Mesendoderm (in vitro differentiated cells): ENCODE results near the gene DNASE2B.
"Not testable (repeated sequence)": the region's sequence is repeated elsewhere in the genome, so short reads cannot be mapped to it uniquely, and the experiment has no call there.

Experiments used
- DNase-seq: peaks from one replicate; pipeline ENCODE4 v3.0.0; 2013
- H2AK5ac ChIP-seq: 2 replicates; pipeline ENCODE4 v1.6.1; 2013; ENCODE audit warnings: low read length, inconsistent platforms
- H2BK120ac ChIP-seq: 2 replicates; pipeline ENCODE4 v1.6.1; 2013; ENCODE audit warnings: low read depth, mild to moderate bottlenecking, low read length, moderate library complexity, mixed read lengths
- H2BK15ac ChIP-seq: replicated peaks from 2 replicates; pipeline ENCODE4 v1.6.1; 2013; ENCODE audit warnings: low read depth, mild to moderate bottlenecking, moderate library complexity
- H2BK5ac ChIP-seq: 2 replicates; pipeline ENCODE4 v1.6.1; 2013; ENCODE audit warnings: low read length, inconsistent platforms
- H3K18ac ChIP-seq: 2 replicates; pipeline ENCODE4 v1.6.1; 2013; ENCODE audit warnings: mild to moderate bottlenecking, low read length, mixed read lengths
- H3K23ac ChIP-seq: one replicate; pipeline ENCODE4 v1.6.1; 2013; ENCODE audit warnings: low read length
- H3K27ac ChIP-seq: 2 replicates; pipeline ENCODE4 v1.5.1; 2013; ENCODE audit warnings: low read depth, mild to moderate bottlenecking, inconsistent platforms, low read length, moderate library complexity
- H3K27me3 ChIP-seq: 2 replicates; pipeline ENCODE4 v1.6.1; 2013; ENCODE audit warnings: low read length, control low read depth, mild to moderate bottlenecking, inconsistent platforms; ENCODE audit not compliant: insufficient read depth, poor library complexity
- H3K36me3 ChIP-seq: 2 replicates; pipeline ENCODE4 v1.6.1; 2013; ENCODE audit warnings: low read length, inconsistent platforms; ENCODE audit not compliant: control insufficient read depth, insufficient read depth
- H3K4ac ChIP-seq: one replicate; pipeline ENCODE4 v1.6.1; 2013; ENCODE audit warnings: low read depth, mild to moderate bottlenecking, low read length, moderate library complexity
- H3K4me1 ChIP-seq: 2 replicates; pipeline ENCODE4 v1.6.1; 2013; ENCODE audit warnings: low read depth, low read length, inconsistent platforms; ENCODE audit not compliant: control insufficient read depth
- H3K4me2 ChIP-seq: 2 replicates; pipeline ENCODE4 v1.6.1; 2013; ENCODE audit warnings: low read length
- H3K4me3 ChIP-seq: 2 replicates; pipeline ENCODE4 v1.5.1; 2013; ENCODE audit warnings: mild to moderate bottlenecking, low read length
- H3K56ac ChIP-seq: one replicate; pipeline ENCODE4 v1.6.1; 2013; ENCODE audit warnings: low read length
- H3K79me1 ChIP-seq: 2 replicates; pipeline ENCODE4 v1.6.1; 2013; ENCODE audit warnings: low read length, inconsistent platforms
- H3K79me2 ChIP-seq: 2 replicates; pipeline ENCODE4 v1.6.1; 2013; ENCODE audit warnings: mild to moderate bottlenecking, low read length; ENCODE audit not compliant: control insufficient read depth, insufficient read depth
- H3K9ac ChIP-seq: 2 replicates; pipeline ENCODE4 v1.6.1; 2013; ENCODE audit warnings: low read length, inconsistent platforms
- H4K5ac ChIP-seq: one replicate; pipeline ENCODE4 v1.6.1; 2013; ENCODE audit warnings: low read length
- H4K8ac ChIP-seq: one replicate; pipeline ENCODE4 v1.6.1; 2013; ENCODE audit warnings: low read depth, mild to moderate bottlenecking, control low read depth, low read length, moderate library complexity
- WGBS: extraction: QIAGEN DNeasy Blood & Tissue Kit; methylation state at CpG from one replicate; pipeline ENCODE4 v1.1.7; 2013; ENCODE audit warnings: low lambda C conversion rate, missing lambda C conversion rate; ENCODE audit not compliant: insufficient coverage; ENCODE audit errors: extremely low coverage; 5-methylcytosine and 5-hydroxymethylcytosine counted together

DNASE2B gene

DNA sequence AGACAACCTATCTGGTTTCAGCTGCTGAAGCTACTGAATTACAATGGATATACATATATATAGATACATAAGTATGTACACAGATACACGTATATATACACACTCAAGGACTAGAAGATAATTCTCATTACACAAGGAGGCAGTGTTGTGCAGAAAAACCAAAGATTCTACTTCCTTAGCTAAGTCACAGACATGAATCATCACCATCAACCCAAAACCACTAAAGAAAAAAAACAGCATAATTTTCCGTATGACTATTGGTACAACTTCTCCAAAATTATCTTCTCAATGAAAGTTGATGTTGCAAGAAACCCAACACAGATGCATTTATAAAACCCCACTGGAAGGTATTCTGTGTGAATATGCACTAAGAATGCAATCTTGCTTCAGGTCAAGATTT is 44.0 kb downstream of the DNASE2B start:
- Histone ChIP-seq H3K36me3 (no peaks in the 10 kb centered on the region), H4K8ac (no peak overlapping the region), H3K18ac (no peak overlapping the region), H3K4ac (no peak overlapping the region), H3K79me2 (no peaks in the 10 kb centered on the region), H2AK5ac (no peak overlapping the region), H3K23ac (no peak overlapping the region), H2BK120ac (no peak overlapping the region), H3K4me3 (no peak overlapping the region), H3K56ac (no peak overlapping the region), H2BK15ac (no peak overlapping the region), H3K27me3 (no peaks in the 10 kb centered on the region), H3K27ac (no peak overlapping the region), H3K4me1 (no peaks in the 10 kb centered on the region), H2BK5ac (no peak overlapping the region), H3K79me1 (no peaks in the 10 kb centered on the region), H4K5ac (no peak overlapping the region), H3K9ac (no peak overlapping the region), H3K4me2 (no peak overlapping the region)
- WGBS: no CpG with 5 or more reads among the region's 2 CpGs
- peak; percentile 34 for DNase-seq

DNA sequence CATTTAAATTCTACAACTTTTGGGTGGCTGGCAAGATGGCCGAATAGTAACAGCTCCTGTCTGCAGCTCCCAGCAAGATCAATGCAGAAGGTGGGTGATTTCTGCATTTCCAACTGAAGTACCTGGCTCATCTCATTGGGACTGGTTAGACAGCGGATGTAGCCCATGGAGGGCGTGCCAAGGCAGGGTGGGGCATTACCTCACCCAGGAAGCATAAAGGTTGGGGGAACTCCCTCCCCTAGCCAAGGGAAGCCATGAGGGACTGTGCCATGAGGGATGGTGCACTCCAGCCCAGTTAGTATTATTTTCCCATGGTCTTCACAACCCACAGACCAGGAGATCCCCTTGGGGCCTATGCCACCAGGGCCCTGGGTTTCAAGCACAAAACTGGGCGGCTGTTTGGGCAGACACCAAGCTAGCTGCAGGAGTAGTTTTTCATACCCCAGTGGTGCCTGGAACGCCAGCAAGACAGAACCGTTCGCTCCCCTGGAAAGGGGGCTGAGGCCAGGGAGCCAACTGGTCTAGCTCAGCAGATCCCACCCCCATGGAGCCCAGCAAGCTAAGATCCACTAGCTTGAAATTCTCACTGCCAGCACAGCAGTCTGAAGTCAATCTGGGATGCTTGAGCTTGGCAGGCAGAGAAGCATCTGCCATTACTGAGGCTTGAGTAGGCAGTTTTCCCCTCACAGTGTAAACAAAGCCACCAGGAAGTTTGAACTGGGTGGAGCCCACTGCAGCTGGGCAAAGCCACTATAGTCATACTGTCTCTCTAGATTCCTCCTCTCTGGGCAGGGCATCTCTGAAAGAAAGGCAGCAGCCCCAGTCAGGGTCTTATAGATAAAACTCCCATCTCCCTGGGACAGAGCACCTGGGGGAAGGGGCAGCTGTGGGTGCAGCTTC is 44.7 kb downstream of the DNASE2B start:
- not testable (repeated sequence) for H2AK5ac ChIP-seq, H3K79me1 ChIP-seq, H3K4me2 ChIP-seq, H3K4me3 ChIP-seq, DNase-seq, H3K27me3 ChIP-seq, H3K4me1 ChIP-seq, H4K5ac ChIP-seq, H2BK5ac ChIP-seq, H4K8ac ChIP-seq, H3K4ac ChIP-seq, H3K23ac ChIP-seq, H3K79me2 ChIP-seq, H3K56ac ChIP-seq, H2BK15ac ChIP-seq, H3K27ac ChIP-seq, H2BK120ac ChIP-seq, H3K36me3 ChIP-seq, H3K9ac ChIP-seq, H3K18ac ChIP-seq
- WGBS: no CpG with 5 or more reads among the region's 7 CpGs

DNA sequence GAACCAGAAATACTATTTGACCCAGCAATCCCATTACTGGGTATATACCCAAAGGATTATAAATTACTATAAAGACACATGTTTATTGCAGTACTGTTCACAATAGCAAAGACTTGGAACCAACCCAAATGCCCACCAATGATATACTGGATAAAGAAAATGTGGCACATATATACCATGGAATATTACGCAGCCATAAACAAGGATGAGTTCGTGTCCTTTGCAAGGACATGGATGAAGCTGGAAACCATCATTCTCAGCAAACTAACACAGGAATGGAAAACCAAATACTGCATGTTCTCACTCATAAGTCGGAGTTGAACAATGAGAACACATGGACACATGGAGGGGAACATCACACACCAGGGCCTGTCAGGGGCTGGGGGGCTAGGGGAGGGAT is 50.4 kb downstream of the DNASE2B start:
- not testable (repeated sequence) for H3K9ac ChIP-seq, H3K4me2 ChIP-seq, H4K8ac ChIP-seq, H3K27ac ChIP-seq, H2BK120ac ChIP-seq, H3K23ac ChIP-seq, H2BK5ac ChIP-seq, H3K4me3 ChIP-seq, H3K79me1 ChIP-seq, H3K36me3 ChIP-seq, H2BK15ac ChIP-seq, H3K56ac ChIP-seq, H2AK5ac ChIP-seq, H3K18ac ChIP-seq, DNase-seq, H3K27me3 ChIP-seq, H3K4me1 ChIP-seq, H3K4ac ChIP-seq, H3K79me2 ChIP-seq, H4K5ac ChIP-seq
- no CpG with 5 or more reads among the region's 3 CpGs for WGBS

DNA sequence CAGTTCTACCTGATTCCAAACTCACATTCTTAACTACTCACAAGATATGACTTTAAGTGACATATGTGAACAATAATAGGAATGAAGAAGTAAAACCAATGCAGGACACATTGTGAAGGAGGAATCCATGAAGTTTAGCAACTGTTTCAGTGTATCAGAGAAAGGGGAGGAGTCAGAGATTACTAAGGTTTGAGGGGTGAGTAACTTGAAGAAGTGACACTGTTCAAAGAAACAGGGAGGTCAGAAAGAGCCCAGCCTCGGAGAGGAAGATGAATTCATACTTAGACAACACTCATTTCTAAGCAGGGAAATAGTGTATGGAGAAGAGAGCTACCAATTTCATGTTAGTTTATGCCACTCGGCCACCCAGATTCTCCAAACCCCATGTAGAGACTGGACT is 52.6 kb downstream of the DNASE2B start:
- Histone ChIP-seq H3K79me2 (no peaks in the 10 kb centered on the region), H4K8ac (no peak overlapping the region), H3K36me3 (no peaks in the 10 kb centered on the region), H2BK120ac (no peak overlapping the region), H3K23ac (no peak overlapping the region), H3K4ac (no peak overlapping the region), H3K18ac (no peak overlapping the region), H3K4me3 (no peak overlapping the region), H3K27ac (no peak overlapping the region), H3K56ac (no peak overlapping the region), H3K9ac (no peak overlapping the region), H2AK5ac (no peak overlapping the region), H3K4me2 (no peak overlapping the region), H2BK15ac (no peak overlapping the region), H3K4me1 (no peaks in the 10 kb centered on the region), H3K27me3 (no peaks in the 10 kb centered on the region), H4K5ac (no peak overlapping the region), H2BK5ac (no peak overlapping the region), H3K79me1 (no peaks in the 10 kb centered on the region)
- WGBS: no CpG with 5 or more reads among the region's 2 CpGs
- no peak for DNase-seq

DNA sequence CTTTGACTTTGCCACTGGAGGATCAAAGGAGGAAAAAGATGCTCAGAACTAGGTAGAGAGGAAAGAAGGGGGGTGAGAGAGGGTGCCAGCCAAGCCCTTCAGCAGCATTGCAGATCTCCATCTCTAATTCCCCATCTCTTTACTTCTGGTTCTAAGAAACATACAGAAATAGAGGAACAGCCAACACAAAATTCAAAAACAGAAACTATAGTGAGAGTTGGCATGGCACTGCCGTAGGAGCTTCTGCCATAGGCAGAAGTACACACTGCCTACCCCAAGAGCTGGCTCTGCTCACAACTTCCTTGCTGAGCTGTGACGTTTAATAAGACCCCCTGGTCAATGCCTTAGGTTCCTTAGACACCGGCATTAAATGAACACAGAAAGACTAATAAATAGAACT is 54.2 kb downstream of the DNASE2B start:
- H2BK5ac ChIP-seq: no peak overlapping the region
- no peaks in the 10 kb centered on the region for H3K27me3 ChIP-seq
- H3K79me1 ChIP-seq: no peaks in the 10 kb centered on the region
- H3K36me3 ChIP-seq: no peaks in the 10 kb centered on the region
- no CpG with 5 or more reads among the region's 3 CpGs for WGBS
- H2BK120ac ChIP-seq: no peak overlapping the region
- H3K4ac ChIP-seq: no peak overlapping the region
- no peak overlapping the region for H2AK5ac ChIP-seq
- no peak overlapping the region for H3K27ac ChIP-seq
- H3K4me2 ChIP-seq: no peak overlapping the region
- H4K5ac ChIP-seq: no peak overlapping the region
- no peak overlapping the region for H3K9ac ChIP-seq
- no peak overlapping the region for H3K56ac ChIP-seq
- H4K8ac ChIP-seq: no peak overlapping the region
- no peaks in the 10 kb centered on the region for H3K4me1 ChIP-seq
- H3K18ac ChIP-seq: no peak overlapping the region
- no peak overlapping the region for H2BK15ac ChIP-seq
- no peak overlapping the region for H3K4me3 ChIP-seq
- DNase-seq: no peak
- H3K79me2 ChIP-seq: no peaks in the 10 kb centered on the region
- no peak overlapping the region for H3K23ac ChIP-seq

DNA sequence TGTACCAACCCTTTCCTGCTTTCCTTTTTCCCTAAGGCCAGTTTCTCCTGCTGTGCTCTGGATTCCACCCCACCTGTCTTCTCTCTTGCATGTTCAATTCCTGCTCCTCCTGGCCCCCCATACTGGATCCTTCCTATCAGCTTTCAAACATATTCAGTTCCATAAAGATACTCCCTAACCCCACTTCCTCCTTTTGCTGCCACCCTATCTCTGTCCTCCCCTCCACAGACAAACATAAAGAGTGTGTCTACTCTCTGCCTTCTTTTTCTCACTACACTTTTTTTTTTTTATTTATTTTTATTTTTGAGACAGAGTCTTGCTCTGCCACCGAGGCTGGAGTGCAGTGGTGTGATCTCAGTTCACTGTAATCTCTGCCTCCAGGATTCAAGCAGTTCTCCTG is 63.8 kb downstream of the DNASE2B start:
- no peaks in the 10 kb centered on the region for H3K27me3 ChIP-seq
- H2BK5ac ChIP-seq: no peak overlapping the region
- H3K27ac ChIP-seq: no peak overlapping the region
- H3K23ac ChIP-seq: no peak overlapping the region
- no CpG with 5 or more reads among the region's 1 CpG for WGBS
- H2BK15ac ChIP-seq: no peak overlapping the region
- no peaks in the 10 kb centered on the region for H3K36me3 ChIP-seq
- H3K4me2 ChIP-seq: no peak overlapping the region
- H3K4me3 ChIP-seq: no peak overlapping the region
- no peak overlapping the region for H3K9ac ChIP-seq
- no peak overlapping the region for H4K5ac ChIP-seq
- H2BK120ac ChIP-seq: no peak overlapping the region
- no peak overlapping the region for H3K56ac ChIP-seq
- no peak overlapping the region for H2AK5ac ChIP-seq
- no peak for DNase-seq
- H3K79me2 ChIP-seq: no peaks in the 10 kb centered on the region
- no peak overlapping the region for H3K4ac ChIP-seq
- H4K8ac ChIP-seq: no peak overlapping the region
- H3K79me1 ChIP-seq: no peaks in the 10 kb centered on the region
- no peaks in the 10 kb centered on the region for H3K4me1 ChIP-seq
- H3K18ac ChIP-seq: no peak overlapping the region
